Measurements from ENCODE around the gene ZDHHC24. TPM values are rescaled to one million over a fixed set of nuclear protein-coding genes. Genes with fewer than 3 reads are reported as not detected.

The ZDHHC24 gene
- polyA plus RNA-seq, 5 donors, result 3.8 to 6.9 (median 5.7) TPM

DNA sequence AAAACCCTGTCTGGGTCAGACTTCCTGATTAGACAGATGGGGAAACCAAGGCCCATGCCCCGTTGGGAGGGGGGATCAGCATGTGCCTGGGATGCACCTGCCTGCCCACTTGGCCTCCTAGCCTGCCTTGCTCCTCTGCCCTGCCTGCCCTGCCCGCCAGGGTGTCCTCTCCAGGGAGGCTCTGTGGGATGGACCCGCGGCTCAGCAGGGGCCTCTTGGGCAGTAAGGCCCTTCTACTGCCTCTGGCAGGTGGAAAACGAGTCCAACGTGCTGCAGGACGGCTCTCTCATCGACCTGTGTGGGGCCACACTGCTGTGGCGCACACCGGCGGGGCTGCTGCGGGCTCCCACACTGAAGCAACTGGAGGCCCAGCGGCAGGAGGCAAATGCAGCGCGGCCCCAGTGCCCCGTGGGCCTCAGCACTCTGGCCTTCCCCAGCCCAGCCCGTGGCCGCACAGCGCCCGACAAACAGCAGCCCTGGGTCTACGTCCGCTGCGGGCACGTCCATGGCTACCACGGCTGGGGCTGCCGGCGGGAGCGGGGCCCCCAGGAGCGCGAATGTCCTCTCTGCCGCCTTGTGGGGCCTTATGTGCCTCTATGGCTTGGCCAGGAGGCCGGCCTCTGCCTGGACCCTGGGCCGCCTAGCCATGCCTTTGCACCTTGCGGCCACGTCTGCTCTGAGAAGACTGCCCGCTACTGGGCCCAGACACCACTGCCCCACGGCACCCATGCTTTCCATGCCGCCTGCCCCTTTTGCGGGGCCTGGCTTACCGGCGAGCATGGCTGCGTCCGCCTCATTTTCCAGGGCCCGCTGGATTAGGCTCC is 70.3 kb downstream of the ZDHHC24 start:
- DNase-seq, result no peak

DNA sequence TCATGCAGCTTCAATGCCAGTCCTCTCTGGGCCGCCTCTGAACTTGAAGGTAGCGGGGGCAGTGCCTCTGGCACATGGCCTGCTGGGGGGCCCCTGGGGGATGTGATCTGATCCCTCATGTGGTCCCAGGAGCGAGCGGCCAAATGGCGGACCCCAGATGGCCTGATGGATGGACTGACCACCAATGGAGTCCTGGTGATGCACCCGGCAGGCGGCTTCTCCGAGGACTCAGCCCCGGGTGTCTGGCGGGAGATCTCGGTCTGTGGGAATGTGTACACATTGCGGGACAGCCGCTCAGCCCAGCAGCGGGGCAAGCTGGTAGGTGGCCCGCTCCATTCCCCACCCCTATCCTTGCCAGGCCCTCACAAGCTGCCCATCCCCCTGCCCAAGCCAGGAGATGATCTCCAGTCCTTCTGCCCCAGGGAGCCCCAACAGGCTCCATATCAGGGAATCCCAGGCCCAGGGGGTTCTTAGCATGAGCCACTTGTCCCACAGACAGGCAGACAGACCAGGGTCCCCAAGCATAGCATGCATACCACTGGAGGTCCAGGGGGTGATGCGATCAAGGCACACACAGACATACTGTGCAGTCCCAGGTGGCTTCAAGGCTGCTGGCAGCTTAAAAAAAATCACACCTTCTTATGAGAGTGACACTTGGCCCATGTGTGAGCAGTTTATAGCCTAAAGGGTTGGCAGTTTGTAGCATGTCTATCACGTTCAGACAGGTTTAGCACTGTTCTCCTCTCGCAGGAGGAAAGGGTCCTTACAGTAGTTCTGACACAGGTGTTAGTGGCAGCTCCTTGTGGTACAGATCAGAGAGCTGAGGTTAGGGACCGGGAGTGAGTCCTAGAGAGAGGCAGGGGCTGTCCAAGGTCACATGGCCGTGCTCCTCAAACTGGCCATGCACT is 72.0 kb downstream of the ZDHHC24 start:
- DNase-seq, result no peak

DNA sequence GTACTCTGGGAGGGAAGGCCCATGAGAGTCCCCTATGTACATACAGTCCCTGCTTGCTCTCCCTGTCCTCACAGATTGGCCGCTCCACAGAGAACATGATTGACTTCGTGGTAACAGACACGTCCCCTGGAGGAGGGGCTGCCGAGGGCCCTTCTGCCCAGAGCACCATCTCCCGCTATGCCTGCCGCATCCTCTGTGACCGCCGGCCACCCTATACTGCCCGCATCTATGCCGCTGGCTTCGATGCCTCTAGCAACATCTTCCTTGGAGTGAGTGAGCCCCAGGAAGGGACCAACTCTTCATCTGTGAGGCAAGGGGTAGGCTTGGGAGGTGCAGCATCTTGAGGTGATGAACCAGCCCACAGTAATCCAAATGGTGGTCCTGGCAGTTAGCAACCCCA is 72.7 kb downstream of the ZDHHC24 start:
- no peak for DNase-seq

DNA sequence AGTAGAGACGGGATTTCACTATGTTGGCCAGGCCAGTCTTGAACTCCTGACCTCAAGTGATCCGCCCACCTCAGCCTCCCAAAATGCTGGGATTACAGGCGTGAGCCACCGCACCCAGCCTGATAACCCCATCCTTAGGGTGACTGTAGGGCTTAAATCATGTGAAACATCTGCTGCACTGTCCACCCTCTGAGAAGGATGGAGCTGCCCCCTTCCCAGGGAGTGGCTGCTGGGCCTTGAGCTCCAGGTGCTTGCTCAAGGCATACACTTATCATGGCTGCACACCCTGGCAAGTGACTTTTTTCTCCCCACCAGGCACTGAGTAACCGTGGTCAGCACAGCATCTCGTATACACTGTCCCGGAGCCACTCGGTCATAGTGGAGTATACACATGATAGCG is 73.8 kb downstream of the ZDHHC24 start:
- no peak for DNase-seq

DNA sequence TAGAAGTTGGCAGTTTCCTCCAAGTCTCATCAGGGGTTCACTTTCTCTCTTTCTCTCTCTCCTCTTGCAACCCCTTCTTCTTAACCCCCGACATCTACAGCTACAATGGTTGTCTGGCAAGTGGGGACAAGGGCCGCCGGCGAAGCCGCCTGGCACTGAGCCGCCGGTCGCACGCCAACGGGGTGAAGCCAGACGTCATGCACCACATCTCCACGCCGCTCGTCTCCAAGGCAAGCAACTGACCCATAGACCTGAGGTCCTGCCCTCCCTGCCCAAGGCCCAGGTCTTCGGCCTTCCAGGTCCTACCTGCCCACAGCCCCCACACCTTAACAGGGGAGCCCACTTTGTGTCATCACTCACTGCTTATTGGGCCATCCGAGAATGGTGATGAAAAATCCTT is 74.7 kb downstream of the ZDHHC24 start:
- DNase-seq, result no peak

Other genes with a start within 250 kb of the ZDHHC24 start
- gene CD248, start 229.0 kb downstream of the ZDHHC24 start, polyA plus RNA-seq (ENCODE audit: insufficient read depth in 1 of 5, insufficient read length in 5 of 5, low replicate concordance in 1 of 5), result 100 to 1,000 TPM in 2 of 5 donors, 10 to 100 TPM in 3; 67.2 to 162 (median 89.2) TPM
- gene RIN1, start 209.6 kb downstream of the ZDHHC24 start, polyA plus RNA-seq (ENCODE audit: insufficient read depth in 1 of 5, insufficient read length in 5 of 5, low replicate concordance in 1 of 5), result 1 to 10 TPM; 2.1 to 4.5 (median 3.5) TPM
- 10 to 100 TPM; 21.8 to 32.5 (median 25.1) TPM for gene BRMS1, start 200.9 kb downstream of the ZDHHC24 start, polyA plus RNA-seq (ENCODE audit: insufficient read depth in 1 of 5, insufficient read length in 5 of 5, low replicate concordance in 1 of 5)
- gene B4GAT1, start 198.4 kb downstream of the ZDHHC24 start, polyA plus RNA-seq (ENCODE audit: insufficient read depth in 1 of 5, insufficient read length in 5 of 5, low replicate concordance in 1 of 5), result 10 to 100 TPM; 28.1 to 38.5 (median 31.5) TPM
- 10 to 100 TPM in 2 of 5 donors, 1 to 10 TPM in 3; 7.1 to 12.0 (median 9.5) TPM for gene SLC29A2, start 174.3 kb downstream of the ZDHHC24 start, polyA plus RNA-seq (ENCODE audit: insufficient read depth in 1 of 5, insufficient read length in 5 of 5, low replicate concordance in 1 of 5)
- gene NPAS4, start 125.0 kb downstream of the ZDHHC24 start, polyA plus RNA-seq (ENCODE audit: insufficient read depth in 1 of 5, insufficient read length in 5 of 5, low replicate concordance in 1 of 5), result under 1 TPM; 0.14 to 0.38 (median 0.17) TPM
- 10 to 100 TPM; 63.2 to 78.7 (median 73.0) TPM for gene MRPL11, start 107.2 kb downstream of the ZDHHC24 start, polyA plus RNA-seq (ENCODE audit: insufficient read depth in 1 of 5, insufficient read length in 5 of 5, low replicate concordance in 1 of 5)
- 1 to 10 TPM; 4.1 to 6.2 (median 4.6) TPM for gene PELI3, start 79.1 kb downstream of the ZDHHC24 start, polyA plus RNA-seq (ENCODE audit: insufficient read depth in 1 of 5, insufficient read length in 5 of 5, low replicate concordance in 1 of 5)
- gene DPP3, start 65.6 kb downstream of the ZDHHC24 start, polyA plus RNA-seq (ENCODE audit: insufficient read depth in 1 of 5, insufficient read length in 5 of 5, low replicate concordance in 1 of 5), result 10 to 100 TPM; 13.5 to 25.4 (median 15.8) TPM
- gene BBS1, start 35.4 kb downstream of the ZDHHC24 start, polyA plus RNA-seq (ENCODE audit: insufficient read depth in 1 of 5, insufficient read length in 5 of 5, low replicate concordance in 1 of 5), result 10 to 100 TPM; 54.5 to 80.1 (median 58.5) TPM
- gene ACTN3, start 855 bp upstream of the ZDHHC24 start, polyA plus RNA-seq (ENCODE audit: insufficient read depth in 1 of 5, insufficient read length in 5 of 5, low replicate concordance in 1 of 5), result 1 to 10 TPM in 1 of 5 donors, under 1 TPM in 1, not detected in 3; 0.24 to 3.8 TPM
- 10 to 100 TPM; 33.9 to 54.7 (median 51.8) TPM for gene CTSF, start 22.6 kb upstream of the ZDHHC24 start, polyA plus RNA-seq (ENCODE audit: insufficient read depth in 1 of 5, insufficient read length in 5 of 5, low replicate concordance in 1 of 5)
- gene CCDC87, start 47.0 kb upstream of the ZDHHC24 start, polyA plus RNA-seq (ENCODE audit: insufficient read depth in 1 of 5, insufficient read length in 5 of 5, low replicate concordance in 1 of 5), result under 1 TPM; 0.10 to 0.18 (median 0.15) TPM
- 10 to 100 TPM; 69.4 to 95.7 (median 82.2) TPM for gene CCS, start 47.1 kb upstream of the ZDHHC24 start, polyA plus RNA-seq (ENCODE audit: insufficient read depth in 1 of 5, insufficient read length in 5 of 5, low replicate concordance in 1 of 5)
- 10 to 100 TPM; 69.2 to 90.3 (median 81.2) TPM for gene RBM14, start 70.6 kb upstream of the ZDHHC24 start, polyA plus RNA-seq (ENCODE audit: insufficient read depth in 1 of 5, insufficient read length in 5 of 5, low replicate concordance in 1 of 5)
- gene RBM4, start 92.7 kb upstream of the ZDHHC24 start, polyA plus RNA-seq (ENCODE audit: insufficient read depth in 1 of 5, insufficient read length in 5 of 5, low replicate concordance in 1 of 5), result 100 to 1,000 TPM; 222 to 239 (median 232) TPM
- 10 to 100 TPM; 68.7 to 81.9 (median 76.5) TPM for gene RBM4B, start 131.8 kb upstream of the ZDHHC24 start, polyA plus RNA-seq (ENCODE audit: insufficient read depth in 1 of 5, insufficient read length in 5 of 5, low replicate concordance in 1 of 5)
- gene SPTBN2, start 183.2 kb upstream of the ZDHHC24 start, polyA plus RNA-seq (ENCODE audit: insufficient read depth in 1 of 5, insufficient read length in 5 of 5, low replicate concordance in 1 of 5), result 10 to 100 TPM in 2 of 5 donors, 1 to 10 TPM in 3; 6.1 to 11.5 (median 8.2) TPM